Parathyroid adenoma (tissue), 2 donors: ENCODE measurements around the gene TMEM63C.
A peak's percentile ranks its signal among the peaks of the same experiment; 100 is the strongest.

ENCODE experiments used
- H2AFZ ChIP-seq: fragments of 300-600 bp; sonication (generic); one replicate; pipeline ENCODE4 v1.7.0; 2017; ENCODE audit warnings: antibody characterized with exemption, mild to moderate bottlenecking
- H3K27ac ChIP-seq: fragments of 300-600 bp; sonication (generic); one replicate; pipeline ENCODE4 v1.7.0; 2017
- H3K27me3 ChIP-seq: fragments of 300-600 bp; sonication (generic); one replicate; pipeline ENCODE4 v1.7.0; 2017; ENCODE audit warnings: low read length; ENCODE audit not compliant: control insufficient read depth, insufficient read depth
- H3K36me3 ChIP-seq: fragments of 300-600 bp; sonication (generic); one replicate; pipeline ENCODE4 v1.7.0; 2017; ENCODE audit warnings: low read length; ENCODE audit not compliant: control insufficient read depth, insufficient read depth
- H3K4me1 ChIP-seq: fragments of 300-600 bp; sonication (generic); one replicate; pipeline ENCODE4 v1.7.0; 2017; ENCODE audit warnings: control low read depth
- H3K4me2 ChIP-seq: fragments of 300-600 bp; sonication (generic); one replicate; pipeline ENCODE4 v1.7.0; 2017; ENCODE audit warnings: low read length
- H3K4me3 ChIP-seq: fragments of 300-600 bp; sonication (generic); one replicate; pipeline ENCODE4 v1.7.0; 2017; ENCODE audit warnings: low read depth, low read length
- H3K79me2 ChIP-seq: fragments of 300-600 bp; sonication (generic); one replicate; pipeline ENCODE4 v1.7.0; 2017; ENCODE audit warnings: control low read depth
- H3K9ac ChIP-seq: fragments of 300-600 bp; sonication (generic); one replicate; pipeline ENCODE4 v1.7.0; 2017; ENCODE audit warnings: mild to moderate bottlenecking
- H3K9me3 ChIP-seq: fragments of 300-600 bp; sonication (generic); one replicate; pipeline ENCODE4 v1.7.0; 2017; ENCODE audit warnings: low read length; ENCODE audit not compliant: control insufficient read depth
- TF ChIP-seq, protein P1 (sequence below): fragments of 300-600 bp; sonication (generic); IDR thresholded peaks from one replicate; pipeline ENCODE4 v1.7.0; 2017; ENCODE audit warnings: antibody characterized with exemption, mild to moderate bottlenecking
- donor health status: primary hyperparathyroidism.

The TMEM63C gene

GRCh38 chr14:77139540-77140358 is 41.8 kb upstream of the TMEM63C start:
- Histone ChIP-seq H3K36me3 (no peaks in the 10 kb centered on the region), H3K4me1 (peaks cover 15% of the 10 kb centered on the region), H3K4me2 (no peak overlapping the region), H3K4me3 (no peak overlapping the region), H2AFZ (peak overlapping the region; percentile 79), H3K79me2 (peaks cover 2% of the 10 kb centered on the region), H3K9me3 (no peaks in the 10 kb centered on the region), H3K27ac (no peak overlapping the region), H3K27me3 (peaks cover 13% of the 10 kb centered on the region), H3K9ac (no peak overlapping the region)
- TF ChIP-seq, protein P1, sequence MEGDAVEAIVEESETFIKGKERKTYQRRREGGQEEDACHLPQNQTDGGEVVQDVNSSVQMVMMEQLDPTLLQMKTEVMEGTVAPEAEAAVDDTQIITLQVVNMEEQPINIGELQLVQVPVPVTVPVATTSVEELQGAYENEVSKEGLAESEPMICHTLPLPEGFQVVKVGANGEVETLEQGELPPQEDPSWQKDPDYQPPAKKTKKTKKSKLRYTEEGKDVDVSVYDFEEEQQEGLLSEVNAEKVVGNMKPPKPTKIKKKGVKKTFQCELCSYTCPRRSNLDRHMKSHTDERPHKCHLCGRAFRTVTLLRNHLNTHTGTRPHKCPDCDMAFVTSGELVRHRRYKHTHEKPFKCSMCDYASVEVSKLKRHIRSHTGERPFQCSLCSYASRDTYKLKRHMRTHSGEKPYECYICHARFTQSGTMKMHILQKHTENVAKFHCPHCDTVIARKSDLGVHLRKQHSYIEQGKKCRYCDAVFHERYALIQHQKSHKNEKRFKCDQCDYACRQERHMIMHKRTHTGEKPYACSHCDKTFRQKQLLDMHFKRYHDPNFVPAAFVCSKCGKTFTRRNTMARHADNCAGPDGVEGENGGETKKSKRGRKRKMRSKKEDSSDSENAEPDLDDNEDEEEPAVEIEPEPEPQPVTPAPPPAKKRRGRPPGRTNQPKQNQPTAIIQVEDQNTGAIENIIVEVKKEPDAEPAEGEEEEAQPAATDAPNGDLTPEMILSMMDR = peak; percentile 56

GRCh38 chr14:77140359-77141213 is 41.0 kb upstream of the TMEM63C start:
- H3K27ac ChIP-seq = no peak overlapping the region
- TF ChIP-seq, protein P1 = no peak
- H3K4me2 ChIP-seq = peak overlapping the region; percentile 41
- no peaks in the 10 kb centered on the region for H3K36me3 ChIP-seq
- H2AFZ ChIP-seq = peak overlapping the region; percentile 82
- peaks cover under 1% of the 10 kb centered on the region for H3K79me2 ChIP-seq
- peaks cover 13% of the 10 kb centered on the region for H3K27me3 ChIP-seq
- H3K4me1 ChIP-seq = peaks cover 17% of the 10 kb centered on the region
- H3K9ac ChIP-seq = no peak overlapping the region
- no peak overlapping the region for H3K4me3 ChIP-seq
- no peaks in the 10 kb centered on the region for H3K9me3 ChIP-seq

GRCh38 chr14:77141214-77142004 is 40.2 kb upstream of the TMEM63C start, which contains the start of gene ZDHHC22:
Gene ZDHHC22 (minus strand): TSS chr14:77141791. CDS start chr14:77139738, 2,053 bp downstream.
- peaks cover 13% of the 10 kb centered on the region for H3K27me3 ChIP-seq
- TF ChIP-seq, protein P1 = peak; percentile 56
- peak within 1 kb of the TSS; percentile 82 for H2AFZ ChIP-seq
- H3K79me2 ChIP-seq = no peaks in the 10 kb centered on the region
- no peaks in the 10 kb centered on the region for H3K9me3 ChIP-seq
- peaks cover 17% of the 10 kb centered on the region for H3K4me1 ChIP-seq
- peak within 1 kb of the TSS; percentile 41 for H3K4me2 ChIP-seq
- no peaks in the 10 kb centered on the region for H3K36me3 ChIP-seq
- no peak within 1 kb of the TSS for H3K9ac ChIP-seq
- H3K4me3 ChIP-seq = no peak within 1 kb of the TSS
- no peak within 1 kb of the TSS for H3K27ac ChIP-seq

DNA sequence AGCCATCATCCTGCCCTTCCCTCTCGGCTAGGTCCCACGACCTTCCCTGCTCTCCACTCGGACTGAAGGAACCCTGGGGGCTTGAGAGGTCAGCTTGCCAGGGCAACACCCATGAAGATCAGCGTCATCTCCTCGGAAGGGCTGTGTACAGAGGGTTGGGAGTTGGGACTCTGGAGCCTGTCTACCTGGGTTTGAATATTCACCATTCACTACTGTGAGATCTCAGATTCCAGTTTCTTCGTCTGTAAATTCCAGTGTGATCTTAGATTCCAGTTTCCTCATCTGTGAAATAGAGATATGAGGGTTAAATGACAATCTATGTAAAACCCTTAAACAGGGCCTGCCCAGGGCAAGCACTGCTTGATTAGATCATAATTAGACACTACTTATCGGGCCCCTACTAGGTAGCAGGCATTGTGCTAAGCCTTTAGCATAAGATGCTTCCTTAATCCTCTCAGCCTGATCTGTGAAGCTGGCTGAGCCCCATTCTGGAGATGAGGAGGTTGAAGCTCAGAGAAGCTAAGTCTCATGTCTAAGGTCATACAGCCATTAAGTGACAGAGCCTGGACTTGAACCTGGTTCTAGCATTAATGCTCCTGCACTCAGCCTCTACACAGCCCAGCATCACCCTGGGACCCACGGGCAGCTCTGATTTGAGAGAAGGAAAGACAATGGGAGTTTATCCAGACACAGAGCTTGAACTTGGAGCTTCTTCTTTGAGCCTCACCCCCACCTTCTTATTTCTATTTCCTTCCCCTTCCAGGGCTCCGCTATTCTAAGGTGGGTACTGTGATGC is 39.4 kb upstream of the TMEM63C start:
- Histone ChIP-seq H2AFZ (peak overlapping the region; percentile 82), H3K4me3 (no peak overlapping the region), H3K4me2 (no peak overlapping the region), H3K9ac (no peak overlapping the region), H3K27ac (no peak overlapping the region), H3K36me3 (no peaks in the 10 kb centered on the region), H3K27me3 (peaks cover 13% of the 10 kb centered on the region), H3K79me2 (no peaks in the 10 kb centered on the region), H3K4me1 (peaks cover 17% of the 10 kb centered on the region), H3K9me3 (no peaks in the 10 kb centered on the region)
- TF ChIP-seq, protein P1 = no peak
